Measurements from ENCODE around the gene SCD5.

DNA sequence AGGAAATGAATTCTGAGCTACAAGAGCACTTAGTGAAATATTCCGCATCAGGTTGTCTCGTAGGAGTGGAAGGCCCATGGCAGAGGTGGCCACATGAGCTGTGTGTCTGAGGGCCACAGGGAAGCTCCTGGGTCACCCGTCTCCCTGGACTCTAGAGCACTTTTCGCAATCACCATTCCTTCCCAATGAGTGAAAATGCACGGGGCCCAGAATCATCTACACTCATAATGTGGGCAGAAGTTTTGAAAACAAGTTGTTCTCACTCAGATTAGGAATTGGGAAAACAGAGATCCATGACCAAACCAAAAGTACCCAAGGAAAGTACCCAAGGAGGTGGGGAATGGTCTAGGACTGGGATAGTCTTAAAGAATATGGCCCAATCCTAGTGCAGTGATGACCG, 94.4 kb downstream of the SCD5 start:
- TF ChIP-seq YY1 (IDR thresholded peaks at IDR 0.05; ENCODE audit: insufficient read depth, insufficient replicate concordance, low read depth, low read length) = no peak
- no peak for TF ChIP-seq PHF5A (CRISPR knock-in tag; IDR thresholded peaks at IDR 0.05; ENCODE audit: low read depth, unreplicated experiment)
- TF ChIP-seq ARNTL (CRISPR knock-in tag; IDR thresholded peaks at IDR 0.05) = no peak
- TF ChIP-seq POLR2AphosphoS5 (IDR thresholded peaks at IDR 0.05; ENCODE audit: low read depth, low read length) = no peak
- TF ChIP-seq AGO2 (optimal IDR thresholded peaks at IDR 0.05; ENCODE audit: low read depth, low read length) = no peak
- TF ChIP-seq, protein P1, sequence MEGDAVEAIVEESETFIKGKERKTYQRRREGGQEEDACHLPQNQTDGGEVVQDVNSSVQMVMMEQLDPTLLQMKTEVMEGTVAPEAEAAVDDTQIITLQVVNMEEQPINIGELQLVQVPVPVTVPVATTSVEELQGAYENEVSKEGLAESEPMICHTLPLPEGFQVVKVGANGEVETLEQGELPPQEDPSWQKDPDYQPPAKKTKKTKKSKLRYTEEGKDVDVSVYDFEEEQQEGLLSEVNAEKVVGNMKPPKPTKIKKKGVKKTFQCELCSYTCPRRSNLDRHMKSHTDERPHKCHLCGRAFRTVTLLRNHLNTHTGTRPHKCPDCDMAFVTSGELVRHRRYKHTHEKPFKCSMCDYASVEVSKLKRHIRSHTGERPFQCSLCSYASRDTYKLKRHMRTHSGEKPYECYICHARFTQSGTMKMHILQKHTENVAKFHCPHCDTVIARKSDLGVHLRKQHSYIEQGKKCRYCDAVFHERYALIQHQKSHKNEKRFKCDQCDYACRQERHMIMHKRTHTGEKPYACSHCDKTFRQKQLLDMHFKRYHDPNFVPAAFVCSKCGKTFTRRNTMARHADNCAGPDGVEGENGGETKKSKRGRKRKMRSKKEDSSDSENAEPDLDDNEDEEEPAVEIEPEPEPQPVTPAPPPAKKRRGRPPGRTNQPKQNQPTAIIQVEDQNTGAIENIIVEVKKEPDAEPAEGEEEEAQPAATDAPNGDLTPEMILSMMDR (CRISPR knock-in tag; IDR thresholded peaks at IDR 0.05) = no peak
